Measurements from ENCODE around the gene RPL41.

RPL41 gene

DNA sequence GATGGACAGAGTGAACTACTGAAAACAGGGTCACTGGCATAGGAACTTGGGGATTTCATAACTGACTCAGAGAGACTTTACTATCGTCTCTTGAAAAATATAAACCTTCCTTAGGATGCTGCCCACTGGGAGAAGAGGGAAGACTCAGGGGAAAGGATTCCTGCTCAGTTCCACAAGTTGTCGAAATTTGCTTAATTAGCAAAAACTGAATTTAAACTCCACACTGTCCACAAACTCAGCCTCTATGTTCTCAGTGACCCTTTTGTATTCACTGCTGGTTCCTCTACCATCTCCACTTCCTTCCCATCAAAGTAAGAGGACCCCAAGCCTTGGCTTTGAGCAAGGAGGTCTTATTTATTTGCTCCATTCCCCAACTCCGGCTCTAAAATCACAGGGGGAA is 28.8 kb downstream of the RPL41 start:
- Histone ChIP-seq H3K36me3 (ENCODE audit: control insufficient read depth, insufficient read depth, low read length) (peaks cover 55% of the 10 kb centered on the region), H3K27me3 (ENCODE audit: control insufficient read depth, insufficient read depth, low read length) (no peaks in the 10 kb centered on the region), H3K4me3 (ENCODE audit: low read depth, low read length) (no peak overlapping the region)

GRCh38 chr12:56146492-56147460 is 30.3 kb downstream of the RPL41 start:
- no peak overlapping the region for H3K4me3 ChIP-seq (ENCODE audit: low read depth, low read length)
- peaks cover 43% of the 10 kb centered on the region for H3K36me3 ChIP-seq (ENCODE audit: control insufficient read depth, insufficient read depth, low read length)
- H3K4me1 ChIP-seq (ENCODE audit: control insufficient read depth, insufficient read depth, low read length) = 0 out of 2 replicates have a peak, but pooled peaks cover 3% of the 10 kb centered on the region
- H3K9ac ChIP-seq (ENCODE audit: low read depth, low read length) = no peak overlapping the region
- no peaks in the 10 kb centered on the region for H3K9me3 ChIP-seq (ENCODE audit: control insufficient read depth, insufficient read depth, low read length)
- H3K27ac ChIP-seq (ENCODE audit: low read depth, low read length) = no peak overlapping the region
- no peaks in the 10 kb centered on the region for H3K27me3 ChIP-seq (ENCODE audit: control insufficient read depth, insufficient read depth, low read length)

More for the DNA sequence above, 28.8 kb downstream of the RPL41 start:
- H3K9ac ChIP-seq (ENCODE audit: low read depth, low read length) = no peak overlapping the region
- H3K27ac ChIP-seq (ENCODE audit: low read depth, low read length) = no peak overlapping the region
- H3K9me3 ChIP-seq (ENCODE audit: control insufficient read depth, insufficient read depth, low read length) = 0 out of 2 replicates have a peak, but pooled peaks cover 4% of the 10 kb centered on the region
- H3K4me1 ChIP-seq (ENCODE audit: control insufficient read depth, insufficient read depth, low read length) = no peaks in the 10 kb centered on the region

DNA sequence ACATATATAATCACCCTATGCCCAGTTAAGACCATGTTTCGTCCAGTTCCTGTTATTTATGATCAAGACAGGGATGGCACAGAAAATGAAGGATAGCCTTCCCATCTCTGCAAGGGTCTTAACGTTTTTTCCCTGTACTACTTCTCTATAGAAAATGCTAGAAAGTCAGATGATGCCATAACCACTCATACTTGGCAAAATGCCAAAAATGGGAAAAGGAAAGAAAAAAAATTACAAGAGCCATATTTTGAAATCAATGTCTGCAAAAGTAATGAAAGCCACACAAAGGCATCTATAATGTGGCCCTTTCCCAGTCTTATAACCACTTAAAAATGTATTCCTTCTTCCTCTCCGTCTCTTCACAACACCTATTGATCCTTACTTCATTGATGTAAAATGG is 34.1 kb downstream of the RPL41 start:
- peaks cover 10% of the 10 kb centered on the region; the same call in 1 of the 2 replicates for H3K4me1 ChIP-seq (ENCODE audit: control insufficient read depth, insufficient read depth, low read length)
- peaks cover 22% of the 10 kb centered on the region for H3K36me3 ChIP-seq (ENCODE audit: control insufficient read depth, insufficient read depth, low read length)
- H3K4me3 ChIP-seq (ENCODE audit: low read depth, low read length) = no peak overlapping the region
- H3K27me3 ChIP-seq (ENCODE audit: control insufficient read depth, insufficient read depth, low read length) = no peaks in the 10 kb centered on the region
- H3K9ac ChIP-seq (ENCODE audit: low read depth, low read length) = no peak overlapping the region
- no peak overlapping the region for H3K27ac ChIP-seq (ENCODE audit: low read depth, low read length)
- H3K9me3 ChIP-seq (ENCODE audit: control insufficient read depth, insufficient read depth, low read length) = no peaks in the 10 kb centered on the region

- H3K4me3 ChIP-seq (ENCODE audit: low read depth, low read length) = peak overlapping the region; percentile 92
- H3K27ac ChIP-seq (ENCODE audit: low read depth, low read length) = peak overlapping the region; percentile 98
- no peaks in the 10 kb centered on the region for H3K27me3 ChIP-seq (ENCODE audit: control insufficient read depth, insufficient read depth, low read length)
- H3K9me3 ChIP-seq (ENCODE audit: control insufficient read depth, insufficient read depth, low read length) = no peaks in the 10 kb centered on the region
- H3K4me1 ChIP-seq (ENCODE audit: control insufficient read depth, insufficient read depth, low read length) = peaks cover 10% of the 10 kb centered on the region; the same call in 1 of the 2 replicates
- peak overlapping the region; percentile 79 for H3K9ac ChIP-seq (ENCODE audit: low read depth, low read length)
- peaks cover 27% of the 10 kb centered on the region for H3K36me3 ChIP-seq (ENCODE audit: control insufficient read depth, insufficient read depth, low read length)
Observed at GRCh38 chr12:56151672-56152131, 35.3 kb downstream of the RPL41 start.

DNA sequence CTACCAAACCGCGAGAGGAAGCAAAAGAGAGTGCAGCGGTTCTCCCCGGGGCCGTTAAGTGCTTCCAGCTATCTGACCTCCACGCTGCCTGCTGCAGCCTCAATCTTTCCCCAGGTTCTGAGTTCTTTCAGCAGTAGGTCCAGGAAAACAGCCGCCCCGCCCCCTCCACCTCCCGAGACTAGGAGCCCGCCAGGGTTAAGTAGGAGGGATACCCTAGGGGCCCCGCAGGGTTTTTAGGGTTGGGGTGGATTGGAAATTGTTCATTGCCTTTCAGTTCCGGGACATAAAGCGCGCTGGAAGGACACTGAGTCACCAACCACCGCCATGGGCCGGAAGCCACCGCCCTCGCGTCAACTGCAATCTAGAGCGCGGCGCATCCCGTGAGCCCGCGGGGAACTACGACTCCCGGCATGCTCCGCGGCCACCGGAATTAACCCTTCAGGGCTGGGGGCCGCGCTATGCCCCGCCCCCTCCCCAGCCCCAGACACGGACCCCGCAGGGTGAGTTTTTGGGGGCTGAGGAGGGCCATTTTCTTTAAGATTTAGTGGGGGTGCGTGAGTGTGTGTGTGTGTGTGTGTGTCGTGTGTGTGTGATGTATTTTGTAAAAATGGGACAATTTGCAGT is 35.8 kb downstream of the RPL41 start, which contains the start of gene MYL6B:
Gene MYL6B (plus strand): TSS at position 456 of the 624 bp plus-strand sequence. CDS start 1,332 bp downstream, outside the sequence.
- peaks cover 27% of the 10 kb centered on the region for H3K36me3 ChIP-seq (ENCODE audit: control insufficient read depth, insufficient read depth, low read length)
- H3K9me3 ChIP-seq (ENCODE audit: control insufficient read depth, insufficient read depth, low read length) = no peaks in the 10 kb centered on the region
- peak within 1 kb of the TSS; percentile 98 for H3K27ac ChIP-seq (ENCODE audit: low read depth, low read length)
- H3K27me3 ChIP-seq (ENCODE audit: control insufficient read depth, insufficient read depth, low read length) = no peaks in the 10 kb centered on the region
- H3K4me3 ChIP-seq (ENCODE audit: low read depth, low read length) = peak within 1 kb of the TSS; percentile 92
- peak within 1 kb of the TSS; percentile 79 for H3K9ac ChIP-seq (ENCODE audit: low read depth, low read length)
- H3K4me1 ChIP-seq (ENCODE audit: control insufficient read depth, insufficient read depth, low read length) = peaks cover 10% of the 10 kb centered on the region; the same call in 1 of the 2 replicates

DNA sequence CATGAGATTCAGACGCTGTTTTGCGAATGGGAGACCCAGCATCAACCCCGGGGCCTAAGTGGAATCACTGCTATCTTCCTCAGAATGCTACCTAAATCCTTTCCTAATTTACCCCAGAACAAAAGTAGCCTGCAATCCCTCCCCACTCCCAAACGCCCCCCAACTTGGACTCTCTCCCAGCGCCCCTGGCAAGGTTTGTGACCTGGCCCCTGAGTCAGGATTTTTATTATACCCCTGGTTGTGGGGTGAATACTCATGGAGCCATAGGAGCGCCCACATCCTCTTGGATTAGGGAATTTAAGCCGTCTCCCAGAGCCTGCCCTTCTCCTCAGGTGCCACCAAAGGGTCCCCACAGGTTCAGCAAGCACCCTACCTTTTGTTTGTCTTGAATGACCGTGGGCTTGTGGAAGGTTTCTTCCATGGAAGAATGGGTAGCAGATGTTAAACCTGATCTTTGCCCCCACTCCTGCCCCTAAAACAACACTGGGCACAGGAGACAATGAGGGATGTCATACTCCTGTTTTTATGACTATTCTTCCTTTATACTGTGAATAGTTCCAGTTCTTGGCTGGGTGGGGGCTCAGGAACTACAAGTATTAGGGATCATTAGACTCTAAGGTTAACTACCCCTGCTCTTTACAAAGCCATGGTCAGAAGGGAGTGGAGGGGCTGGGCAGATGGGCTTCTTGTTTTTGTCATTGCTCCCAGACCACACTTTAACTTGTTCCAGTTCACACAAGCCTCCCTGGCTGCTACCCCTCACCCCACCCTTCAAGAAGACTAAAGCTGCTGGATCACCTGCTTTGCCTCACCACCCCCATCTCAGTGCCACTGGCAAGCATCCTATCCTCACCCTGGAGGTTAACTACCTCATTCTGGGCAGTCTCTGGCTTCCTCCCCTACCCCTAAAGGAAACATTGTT is 36.6 kb downstream of the RPL41 start:
- H3K27me3 ChIP-seq (ENCODE audit: control insufficient read depth, insufficient read depth, low read length) = no peaks in the 10 kb centered on the region
- peak overlapping the region; percentile 72 for H3K9ac ChIP-seq (ENCODE audit: low read depth, low read length)
- H3K9me3 ChIP-seq (ENCODE audit: control insufficient read depth, insufficient read depth, low read length) = no peaks in the 10 kb centered on the region
- peaks cover 10% of the 10 kb centered on the region; the same call in 1 of the 2 replicates for H3K4me1 ChIP-seq (ENCODE audit: control insufficient read depth, insufficient read depth, low read length)
- H3K36me3 ChIP-seq (ENCODE audit: control insufficient read depth, insufficient read depth, low read length) = peaks cover 27% of the 10 kb centered on the region
- peak overlapping the region; percentile 98 for H3K27ac ChIP-seq (ENCODE audit: low read depth, low read length)
- peak overlapping the region; percentile 92 for H3K4me3 ChIP-seq (ENCODE audit: low read depth, low read length)

- Histone ChIP-seq H3K36me3 (ENCODE audit: control insufficient read depth, insufficient read depth, low read length) (peaks cover 27% of the 10 kb centered on the region), H3K9ac (ENCODE audit: low read depth, low read length) (no peak overlapping the region), H3K4me1 (ENCODE audit: control insufficient read depth, insufficient read depth, low read length) (peaks cover 10% of the 10 kb centered on the region; the same call in 1 of the 2 replicates), H3K27me3 (ENCODE audit: control insufficient read depth, insufficient read depth, low read length) (no peaks in the 10 kb centered on the region), H3K27ac (ENCODE audit: low read depth, low read length) (no peak overlapping the region), H3K9me3 (ENCODE audit: control insufficient read depth, insufficient read depth, low read length) (no peaks in the 10 kb centered on the region), H3K4me3 (ENCODE audit: low read depth, low read length) (peak overlapping the region; percentile 92; the same call in 1 of the 2 replicates)
Observed at GRCh38 chr12:56153678-56154065, 37.2 kb downstream of the RPL41 start.

- Histone ChIP-seq H3K4me1 (ENCODE audit: control insufficient read depth, insufficient read depth, low read length) (peaks cover 12% of the 10 kb centered on the region), H3K27ac (ENCODE audit: low read depth, low read length) (peak overlapping the region; percentile 18), H3K36me3 (ENCODE audit: control insufficient read depth, insufficient read depth, low read length) (peaks cover 28% of the 10 kb centered on the region), H3K27me3 (ENCODE audit: control insufficient read depth, insufficient read depth, low read length) (no peaks in the 10 kb centered on the region), H3K4me3 (ENCODE audit: low read depth, low read length) (no peak overlapping the region), H3K9me3 (ENCODE audit: control insufficient read depth, insufficient read depth, low read length) (no peaks in the 10 kb centered on the region), H3K9ac (ENCODE audit: low read depth, low read length) (no peak overlapping the region)
Observed at GRCh38 chr12:56154246-56154771, 37.9 kb downstream of the RPL41 start.

GRCh38 chr12:56154818-56155217 is 38.4 kb downstream of the RPL41 start:
- H3K27ac ChIP-seq (ENCODE audit: low read depth, low read length) = peak overlapping the region; percentile 18

GRCh38 chr12:56155256-56155845 is 38.9 kb downstream of the RPL41 start:
- Histone ChIP-seq H3K4me1 (ENCODE audit: control insufficient read depth, insufficient read depth, low read length) (peaks cover 22% of the 10 kb centered on the region), H3K9me3 (ENCODE audit: control insufficient read depth, insufficient read depth, low read length) (no peaks in the 10 kb centered on the region), H3K9ac (ENCODE audit: low read depth, low read length) (no peak overlapping the region), H3K27me3 (ENCODE audit: control insufficient read depth, insufficient read depth, low read length) (no peaks in the 10 kb centered on the region), H3K27ac (ENCODE audit: low read depth, low read length) (no peak overlapping the region), H3K36me3 (ENCODE audit: control insufficient read depth, insufficient read depth, low read length) (peaks cover 32% of the 10 kb centered on the region), H3K4me3 (ENCODE audit: low read depth, low read length) (no peak overlapping the region)

More at GRCh38 chr12:56154818-56155217, 38.4 kb downstream of the RPL41 start:
- Histone ChIP-seq H3K4me1 (ENCODE audit: control insufficient read depth, insufficient read depth, low read length) (peaks cover 17% of the 10 kb centered on the region), H3K36me3 (ENCODE audit: control insufficient read depth, insufficient read depth, low read length) (peaks cover 30% of the 10 kb centered on the region), H3K9me3 (ENCODE audit: control insufficient read depth, insufficient read depth, low read length) (no peaks in the 10 kb centered on the region), H3K4me3 (ENCODE audit: low read depth, low read length) (no peak overlapping the region), H3K9ac (ENCODE audit: low read depth, low read length) (no peak overlapping the region), H3K27me3 (ENCODE audit: control insufficient read depth, insufficient read depth, low read length) (no peaks in the 10 kb centered on the region)
